Uterus (tissue), 4 donors: ENCODE results near the gene CADM2. TPM values are rescaled to one million over a fixed set of nuclear protein-coding genes. Genes with fewer than 3 reads are reported as not detected.

Experiments used
- DNase-seq, 2 donors: peaks; one replicate each; pipeline ENCODE4 v3.0.0-alpha.2; 2019 to 2020
- H3K27ac ChIP-seq, 2 donors: fragments of 200-600 bp; sonication (generic); 1 replicate in 1 of 2; 2 replicates in 1 of 2; pipeline ENCODE4 v1.5.1; 2016 to 2018
- H3K27me3 ChIP-seq, 2 donors: fragments of 200-600 bp; sonication (generic); one replicate each; pipeline ENCODE4 v1.5.1; 2018 to 2019; ENCODE audit warnings: control low read depth in 1 of 2
- H3K36me3 ChIP-seq, 2 donors: fragments of 200-600 bp; sonication (generic); one replicate each; pipeline ENCODE4 v1.5.1; 2019; ENCODE audit warnings: control low read depth in 1 of 2
- H3K4me1 ChIP-seq, 2 donors: fragments of 200-600 bp; sonication (generic); one replicate each; pipeline ENCODE4 v1.5.1; 2018 to 2019; ENCODE audit warnings: control low read depth in 1 of 2
- H3K4me3 ChIP-seq, 2 donors: fragments of 200-600 bp; sonication (generic); 1 replicate in 1 of 2; 2 replicates in 1 of 2; pipeline ENCODE4 v1.5.1; 2018 to 2019; ENCODE audit warnings: mild to moderate bottlenecking in 1 of 2
- H3K9me3 ChIP-seq, 2 donors: fragments of 200-600 bp; sonication (generic); one replicate each; pipeline ENCODE4 v1.5.1; 2019; ENCODE audit warnings: control low read depth in 1 of 2
- POLR2A ChIP-seq, 2 donors: fragments of 450-650 bp; IDR thresholded peaks; one replicate each; pipeline ENCODE4 v1.6.1; 2016; ENCODE audit warnings: antibody characterized with exemption in 2 of 2, mild to moderate bottlenecking in 1 of 2, moderate library complexity in 1 of 2
- intact Hi-C: fragments of 100-400 bp; cut with DNase I; formaldehyde crosslinking; loops from one replicate; pipeline ENCODE4 v1.15.1; 2023; ENCODE audit warnings: low total_unique reads
- total RNA-seq, 4 donors: library from RNA; depleted of rRNA in 3 of 4; stranded (reverse); fragments of >200 nt in 3 of 4; gene quantifications; one replicate each; pipeline versions ENCODE4 v1.1.0 to v1.2.4, GENCODE V29; 2014 to 2023
- TF ChIP-seq, protein P1 (sequence below), 4 experiments: fragments of 200-600 bp in 2 of 4; fragments of 450-650 bp in 2 of 4; sonication (generic) in 2 of 4; IDR thresholded peaks; one replicate each; pipeline ENCODE4 v1.5.1; 2016 to 2019; ENCODE audit warnings: antibody characterized with exemption in 4 of 4, mild to moderate bottlenecking in 2 of 4, moderate library complexity in 1 of 4
- donor health status: DM: yes; HTN: yes; CAD: no.

CADM2 gene
- total RNA-seq, 4 donors from 2014 or later, result 0.29 to 6.6 (median 0.85) TPM; not detected in 1

DNA sequence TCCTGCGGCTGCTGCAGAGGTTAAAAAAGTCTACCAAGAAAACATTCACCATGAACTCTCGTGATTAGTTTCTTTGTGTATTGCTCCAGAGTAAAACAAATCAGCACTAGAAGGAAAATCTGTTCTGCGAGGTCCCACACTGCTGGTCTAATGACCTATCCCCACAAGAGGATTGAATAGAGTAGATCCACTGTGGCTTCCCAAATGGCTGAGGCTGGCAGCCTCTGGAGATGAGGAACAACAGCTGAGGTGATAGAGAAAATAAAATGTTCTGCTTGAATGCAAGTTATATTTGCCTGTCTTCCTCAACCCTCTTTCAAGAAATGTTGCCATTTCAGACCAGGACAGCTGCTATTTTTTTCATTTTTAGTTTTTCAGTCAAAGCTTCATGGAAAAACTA, 883.3 kb downstream of the CADM2 start:
- Histone ChIP-seq H3K4me3 (no peak overlapping the region), H3K27me3 (no peaks in the 10 kb centered on the region), H3K27ac (no peak overlapping the region), H3K9me3 (no peaks in the 10 kb centered on the region), H3K36me3 (no peaks in the 10 kb centered on the region), H3K4me1 (no peaks in the 10 kb centered on the region)
- no peak for DNase-seq
- no peak for TF ChIP-seq POLR2A (IDR thresholded peaks at IDR 0.05)
- TF ChIP-seq, protein P1, sequence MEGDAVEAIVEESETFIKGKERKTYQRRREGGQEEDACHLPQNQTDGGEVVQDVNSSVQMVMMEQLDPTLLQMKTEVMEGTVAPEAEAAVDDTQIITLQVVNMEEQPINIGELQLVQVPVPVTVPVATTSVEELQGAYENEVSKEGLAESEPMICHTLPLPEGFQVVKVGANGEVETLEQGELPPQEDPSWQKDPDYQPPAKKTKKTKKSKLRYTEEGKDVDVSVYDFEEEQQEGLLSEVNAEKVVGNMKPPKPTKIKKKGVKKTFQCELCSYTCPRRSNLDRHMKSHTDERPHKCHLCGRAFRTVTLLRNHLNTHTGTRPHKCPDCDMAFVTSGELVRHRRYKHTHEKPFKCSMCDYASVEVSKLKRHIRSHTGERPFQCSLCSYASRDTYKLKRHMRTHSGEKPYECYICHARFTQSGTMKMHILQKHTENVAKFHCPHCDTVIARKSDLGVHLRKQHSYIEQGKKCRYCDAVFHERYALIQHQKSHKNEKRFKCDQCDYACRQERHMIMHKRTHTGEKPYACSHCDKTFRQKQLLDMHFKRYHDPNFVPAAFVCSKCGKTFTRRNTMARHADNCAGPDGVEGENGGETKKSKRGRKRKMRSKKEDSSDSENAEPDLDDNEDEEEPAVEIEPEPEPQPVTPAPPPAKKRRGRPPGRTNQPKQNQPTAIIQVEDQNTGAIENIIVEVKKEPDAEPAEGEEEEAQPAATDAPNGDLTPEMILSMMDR (IDR thresholded peaks at IDR 0.05), result no peak
- intact Hi-C loops, result no loop called here

DNA sequence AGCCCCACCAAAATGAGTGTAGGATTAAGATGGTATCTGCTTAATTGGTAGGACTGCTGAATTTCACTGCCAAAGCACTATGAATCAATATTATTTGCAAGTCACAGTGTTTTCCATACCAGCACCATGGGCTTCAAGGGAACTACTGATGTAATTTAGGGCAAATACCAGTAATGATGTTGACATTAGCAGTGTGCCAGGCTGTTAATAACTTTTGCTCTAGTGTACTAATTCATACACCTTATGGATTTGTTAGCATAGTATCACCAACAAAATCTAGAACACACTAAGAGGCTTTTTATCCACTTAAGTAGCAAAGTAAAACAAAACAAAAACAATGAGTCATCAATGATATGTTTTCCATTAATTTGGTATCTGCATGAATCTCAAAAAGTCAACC, 888.2 kb downstream of the CADM2 start:
- no peak for DNase-seq
- no peak overlapping the region for H3K4me3 ChIP-seq
- no peak for TF ChIP-seq POLR2A (IDR thresholded peaks at IDR 0.05)
- TF ChIP-seq, protein P1 (IDR thresholded peaks at IDR 0.05), result no peak

DNA sequence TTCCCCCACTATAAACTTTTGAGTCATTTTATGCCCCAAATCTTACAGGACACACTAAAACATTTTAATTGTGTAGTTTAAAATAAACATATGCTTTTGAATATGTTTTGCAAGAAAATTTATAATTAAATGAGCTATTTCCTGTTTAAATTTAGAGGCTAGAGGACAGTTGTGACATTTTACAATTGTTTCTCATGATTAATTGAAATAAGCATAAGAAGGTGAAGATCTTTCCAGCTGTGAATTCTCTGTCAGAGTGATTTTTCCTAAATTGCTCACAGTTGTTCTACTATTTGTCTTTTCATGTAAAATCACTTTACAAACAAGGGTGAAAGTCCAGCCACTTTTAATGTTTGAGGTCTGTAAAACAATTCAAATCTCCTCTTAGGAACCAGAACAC, 892.3 kb downstream of the CADM2 start:
- Histone ChIP-seq H3K27me3 (no peaks in the 10 kb centered on the region), H3K9me3 (no peaks in the 10 kb centered on the region), H3K27ac (no peak overlapping the region), H3K4me3 (no peak overlapping the region), H3K36me3 (no peaks in the 10 kb centered on the region), H3K4me1 (no peaks in the 10 kb centered on the region)
- intact Hi-C loops, result no loop called here
- TF ChIP-seq POLR2A (IDR thresholded peaks at IDR 0.05), result no peak
- TF ChIP-seq, protein P1 (IDR thresholded peaks at IDR 0.05), result no peak
- no peak for DNase-seq

More for the DNA sequence above, 888.2 kb downstream of the CADM2 start:
- no peaks in the 10 kb centered on the region for H3K9me3 ChIP-seq
- intact Hi-C loops, result no loop called here
- H3K27me3 ChIP-seq, result no peaks in the 10 kb centered on the region
- H3K36me3 ChIP-seq, result no peaks in the 10 kb centered on the region
- no peak overlapping the region for H3K27ac ChIP-seq
- H3K4me1 ChIP-seq, result no peaks in the 10 kb centered on the region

- no peaks in the 10 kb centered on the region for H3K27me3 ChIP-seq
- no peaks in the 10 kb centered on the region for H3K4me1 ChIP-seq
- no peak overlapping the region for H3K27ac ChIP-seq
- H3K36me3 ChIP-seq, result no peaks in the 10 kb centered on the region
- no peak for DNase-seq
- no peaks in the 10 kb centered on the region for H3K9me3 ChIP-seq
- H3K4me3 ChIP-seq, result no peak overlapping the region
- TF ChIP-seq, protein P1 (IDR thresholded peaks at IDR 0.05), result no peak
- TF ChIP-seq POLR2A (IDR thresholded peaks at IDR 0.05), result no peak
- intact Hi-C loops, result no loop called here
Measured at GRCh38 chr3:85853805-85854204, 895.0 kb downstream of the CADM2 start.

GRCh38 chr3:85862893-85863455, 904.2 kb downstream of the CADM2 start:
- peaks cover 0 to under 1% of the 10 kb centered on the region in 2 donors for H3K36me3 ChIP-seq
- H3K4me1 ChIP-seq, result no peaks in the 10 kb centered on the region
- H3K4me3 ChIP-seq, result no peak overlapping the region
- intact Hi-C loops, result no loop called here
- H3K27ac ChIP-seq, result no peak overlapping the region
- no peaks in the 10 kb centered on the region for H3K27me3 ChIP-seq
- TF ChIP-seq POLR2A (IDR thresholded peaks at IDR 0.05), result no peak
- TF ChIP-seq, protein P1 (IDR thresholded peaks at IDR 0.05), result no peak
- no peak for DNase-seq
- H3K9me3 ChIP-seq, result no peaks in the 10 kb centered on the region
